NK-92 (cell line): ENCODE measurements around the gene C1orf50.
"Not testable (repeated sequence)": the region's sequence is repeated elsewhere in the genome, so short reads cannot be mapped to it uniquely, and the experiment has no call there.

Experiments used
- DNase-seq: peaks from one replicate; lab custom pipeline; 2025; ENCODE audit not compliant: unreplicated experiment; lab: John Stamatoyannopoulos, UW

The C1orf50 gene

DNA sequence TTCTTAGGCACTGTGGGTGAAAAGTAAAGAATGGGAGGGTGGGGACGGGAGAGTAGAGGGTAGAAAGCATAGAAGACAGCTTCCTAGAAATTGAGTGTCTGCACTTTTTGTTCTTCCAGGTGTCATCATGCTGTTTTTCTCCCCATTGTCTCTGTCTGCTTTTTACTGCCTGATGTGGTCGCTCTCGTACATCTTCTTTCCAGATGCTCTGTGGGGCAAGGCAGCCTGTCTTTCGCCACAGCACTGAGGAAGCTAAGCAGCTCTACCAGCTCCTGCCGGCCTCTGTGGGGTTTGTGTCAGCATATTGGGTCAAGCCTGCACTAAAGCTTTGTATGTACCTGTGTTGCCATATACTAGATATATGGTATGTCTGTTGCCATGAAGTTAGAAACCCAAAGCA, 30.9 kb downstream of the C1orf50 start:
- no peak for DNase-seq

DNA sequence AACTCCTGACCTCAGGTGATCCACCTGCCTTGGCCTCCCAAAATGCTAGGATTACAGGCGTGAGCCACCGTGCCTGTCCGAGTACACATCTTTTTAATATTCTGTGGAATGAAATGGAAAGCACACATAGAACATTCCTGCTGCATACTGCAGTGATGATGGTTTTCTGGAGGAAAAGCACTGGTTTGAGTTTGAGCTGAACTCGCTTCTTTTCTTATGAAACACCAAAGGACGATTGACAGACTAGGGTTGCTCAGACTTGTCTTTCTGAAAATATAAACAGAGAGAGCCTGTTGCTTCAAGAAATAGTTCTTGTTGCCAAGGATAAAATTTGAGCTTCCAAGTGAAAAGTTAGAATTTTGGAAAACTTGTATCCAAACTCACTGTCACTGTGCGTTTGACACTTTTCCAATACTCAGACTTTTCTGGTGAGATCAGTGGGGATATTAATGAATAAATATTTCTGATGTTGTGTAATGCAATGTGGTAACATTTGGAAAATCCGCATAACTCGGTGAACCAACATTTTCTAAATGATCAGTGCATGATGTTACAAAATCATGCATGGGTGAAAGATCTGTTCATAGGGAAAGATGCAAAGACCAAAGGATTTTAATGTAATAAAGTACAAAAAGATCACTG, 34.9 kb downstream of the C1orf50 start:
- no peak for DNase-seq

DNA sequence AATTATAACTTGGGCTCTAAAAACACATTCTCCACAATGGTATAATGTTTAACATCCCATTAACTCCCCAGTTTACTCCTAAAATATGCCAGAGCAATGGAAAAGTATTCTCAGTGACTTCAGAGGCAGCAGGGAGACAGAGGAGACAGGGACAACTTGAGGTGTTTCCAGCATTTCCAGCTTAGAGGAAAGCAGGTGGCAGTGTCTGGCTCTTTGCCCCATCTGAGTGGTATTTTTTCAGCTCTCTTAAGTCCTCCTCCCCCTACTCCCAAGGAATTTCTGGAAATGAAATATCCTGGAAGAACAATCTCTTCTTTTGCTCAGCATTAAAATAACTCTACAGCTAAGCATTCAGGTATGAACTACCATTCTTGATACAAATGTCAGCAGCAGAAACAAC, 39.1 kb downstream of the C1orf50 start:
- no peak for DNase-seq

DNA sequence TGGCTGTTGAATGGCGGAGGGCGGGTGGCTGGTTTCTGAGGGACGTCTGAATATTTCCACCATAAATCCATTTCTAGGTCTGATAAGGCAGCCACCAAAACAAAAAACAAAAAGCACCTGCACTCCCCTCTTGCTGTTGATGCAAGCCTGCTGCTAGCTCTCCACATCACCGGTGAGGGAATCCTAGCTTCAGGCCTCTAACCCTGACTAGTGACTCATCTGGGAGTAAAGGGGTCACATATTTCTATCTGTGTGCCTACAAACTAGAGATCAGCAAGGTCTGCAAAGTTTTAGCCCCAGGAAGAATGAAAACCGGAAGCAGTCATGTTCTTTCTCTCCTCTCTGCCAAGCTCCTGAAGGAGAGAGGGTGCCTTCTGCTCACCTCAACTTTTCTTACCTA, 39.5 kb downstream of the C1orf50 start:
- DNase-seq: no peak

DNA sequence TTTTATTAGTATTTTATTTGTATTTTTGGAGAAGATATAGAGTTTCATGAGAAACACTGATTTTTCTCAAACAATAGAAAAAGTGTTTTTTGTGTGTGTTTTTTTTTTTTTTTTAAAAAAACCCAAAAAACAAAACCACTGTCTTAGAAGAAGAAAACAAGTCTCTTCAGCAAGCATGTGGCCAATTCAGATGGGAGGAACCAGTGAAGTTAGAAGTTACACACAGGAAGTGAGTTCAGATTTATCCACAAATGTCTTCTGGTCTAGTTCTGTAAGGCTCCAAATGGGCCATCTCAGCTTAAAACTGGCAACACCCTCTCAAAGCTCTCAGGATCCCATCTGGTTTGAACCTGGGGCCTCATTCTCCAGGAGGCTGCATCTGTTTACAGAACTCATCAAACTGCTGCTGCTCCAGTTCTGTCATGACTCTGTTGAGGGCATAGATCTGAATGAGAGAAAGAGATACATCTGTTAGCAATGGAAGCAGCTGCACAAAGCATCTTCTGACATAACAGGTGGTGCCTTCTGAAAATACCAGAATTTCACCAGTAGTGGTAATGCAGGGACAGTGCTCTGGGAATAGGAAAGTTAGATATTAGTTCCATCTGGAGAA, 40.1 kb downstream of the C1orf50 start:
- DNase-seq: no peak

DNA sequence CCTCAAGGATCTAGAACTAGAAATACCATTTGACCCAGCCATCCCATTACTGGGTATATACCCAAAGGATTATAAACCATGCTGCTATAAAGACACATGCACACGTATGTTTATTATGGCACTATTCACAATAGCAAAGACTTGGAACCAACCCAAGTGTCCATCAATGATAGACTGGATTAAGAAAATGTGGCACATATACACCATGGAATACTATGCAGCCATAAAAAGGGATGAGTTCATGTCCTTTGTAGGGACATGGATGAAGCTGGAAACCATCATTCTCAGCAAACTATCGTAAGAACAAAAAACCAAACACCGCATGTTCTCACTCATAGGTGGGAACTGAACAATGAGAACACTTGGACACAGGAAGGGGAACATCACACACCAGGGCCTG, 47.8 kb downstream of the C1orf50 start:
- not testable (repeated sequence) for DNase-seq

DNA sequence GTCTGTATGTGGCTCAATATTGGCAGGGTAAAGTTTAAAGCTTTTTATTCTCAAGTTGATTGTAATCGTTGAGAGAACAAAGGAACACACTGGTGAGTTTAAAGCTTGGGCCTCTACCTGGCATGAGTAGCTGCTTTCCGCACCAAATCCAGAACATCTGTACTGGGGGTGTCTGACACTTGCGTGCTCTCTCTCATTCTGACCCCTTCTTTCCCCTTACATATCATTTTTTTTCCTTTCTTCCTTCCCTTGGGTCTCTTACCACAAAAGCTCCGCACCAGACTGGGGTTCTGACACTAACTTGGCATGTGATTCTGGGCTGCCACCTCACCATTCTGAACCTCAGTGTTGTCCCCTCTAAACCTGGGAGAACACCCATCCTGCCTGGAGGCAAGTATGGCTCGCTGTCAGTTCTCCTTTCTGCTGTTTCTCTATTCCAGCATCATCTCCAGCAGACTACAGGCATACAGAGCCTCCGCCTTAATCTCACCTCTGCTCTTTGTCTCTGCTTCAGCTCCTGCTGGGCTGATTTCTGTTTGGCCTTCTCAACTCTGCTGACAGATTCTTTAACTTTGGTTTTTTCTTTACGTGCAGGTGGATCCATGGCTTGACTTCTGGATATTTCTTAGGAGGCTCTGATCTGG, 49.0 kb downstream of the C1orf50 start:
- DNase-seq: no peak

DNA sequence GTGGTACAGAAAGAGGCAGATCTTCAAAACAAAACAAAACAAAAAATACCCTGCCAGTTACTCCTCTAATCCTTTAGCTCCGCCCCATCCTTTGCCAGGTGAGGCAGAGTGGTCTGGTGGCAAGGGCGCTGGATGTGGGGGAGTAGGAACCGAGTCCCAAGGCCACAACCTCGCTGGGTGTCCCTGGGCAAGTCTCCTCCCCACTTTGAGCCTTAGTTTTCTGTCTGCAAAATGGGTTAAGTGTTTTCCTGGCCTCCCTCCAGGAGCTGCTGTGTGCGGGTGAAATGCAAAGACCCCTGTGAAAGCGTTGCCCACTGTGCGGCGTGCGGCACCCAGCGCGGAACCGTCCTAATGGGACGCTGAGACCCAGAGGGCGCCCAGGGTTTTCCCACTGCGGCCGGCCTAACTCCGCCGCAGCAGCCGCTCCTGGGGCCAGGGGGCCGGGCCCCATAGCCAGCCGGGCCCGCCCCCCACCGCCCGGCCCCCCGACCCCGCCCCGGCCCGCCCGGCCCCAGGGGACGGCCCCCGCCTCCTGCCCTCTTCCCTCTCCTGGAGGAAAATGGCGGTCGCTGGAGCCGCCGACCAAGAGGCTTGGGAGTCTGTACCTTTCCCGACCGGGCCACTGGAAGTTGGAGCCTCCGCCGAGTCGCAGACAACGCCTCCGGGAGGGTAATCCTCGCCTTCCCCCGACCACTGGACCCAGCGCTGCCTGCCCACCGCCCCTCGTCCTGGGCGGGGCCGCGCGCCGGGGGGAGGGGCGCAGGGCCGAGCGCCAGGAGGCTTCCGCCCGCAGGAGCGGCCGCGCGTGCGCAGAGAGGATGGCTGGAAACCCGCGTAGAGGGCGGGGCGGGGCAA, 49.8 kb downstream of the C1orf50 start, which contains the start of the genes ERMAP and SVBP:
Gene ERMAP, plus strand, starts transcription at position 538 of the 855 bp plus-strand sequence. CDS start 13,327 bp downstream, outside the sequence.
Gene SVBP, minus strand, starts transcription at position 813 of the 855 bp plus-strand sequence. CDS start 853 bp downstream, outside the sequence.
- DNase-seq: peak; percentile 48

DNA sequence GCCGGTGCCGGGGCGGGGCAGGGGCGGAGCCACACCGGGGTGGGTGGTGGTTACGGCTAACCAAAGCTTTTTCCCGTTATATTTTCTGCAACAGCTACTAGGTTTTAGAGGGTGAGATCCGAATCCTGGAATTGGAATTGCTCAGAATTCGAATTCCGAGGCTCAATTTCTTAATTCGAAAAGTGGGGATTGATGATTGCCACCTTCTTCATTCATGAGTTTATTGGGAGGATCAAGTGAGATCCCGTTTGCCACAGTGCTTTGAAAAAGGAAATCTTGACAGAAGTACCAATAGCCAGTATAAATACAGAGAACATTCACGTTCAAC, 50.4 kb downstream of the C1orf50 start:
- DNase-seq: no peak

DNA sequence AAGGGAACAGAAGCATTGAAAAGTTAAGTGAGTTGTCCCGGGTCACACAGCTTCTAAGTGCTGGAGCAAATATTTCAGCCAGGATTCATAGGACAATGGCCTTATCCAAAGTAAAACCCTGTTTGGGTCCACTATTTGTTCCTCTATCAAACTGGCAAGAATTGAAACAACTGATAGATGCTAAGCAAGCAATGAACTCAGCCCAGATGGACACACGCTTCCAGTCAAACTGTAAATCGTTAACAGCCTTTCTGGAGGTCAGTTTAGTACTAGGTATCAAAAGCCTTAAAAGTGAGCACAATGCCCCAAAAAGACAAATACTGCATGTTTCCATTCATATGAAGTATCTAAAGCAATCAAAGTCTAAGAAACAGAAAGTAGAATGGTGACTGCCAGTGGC, 50.9 kb downstream of the C1orf50 start:
- DNase-seq: no peak

DNA sequence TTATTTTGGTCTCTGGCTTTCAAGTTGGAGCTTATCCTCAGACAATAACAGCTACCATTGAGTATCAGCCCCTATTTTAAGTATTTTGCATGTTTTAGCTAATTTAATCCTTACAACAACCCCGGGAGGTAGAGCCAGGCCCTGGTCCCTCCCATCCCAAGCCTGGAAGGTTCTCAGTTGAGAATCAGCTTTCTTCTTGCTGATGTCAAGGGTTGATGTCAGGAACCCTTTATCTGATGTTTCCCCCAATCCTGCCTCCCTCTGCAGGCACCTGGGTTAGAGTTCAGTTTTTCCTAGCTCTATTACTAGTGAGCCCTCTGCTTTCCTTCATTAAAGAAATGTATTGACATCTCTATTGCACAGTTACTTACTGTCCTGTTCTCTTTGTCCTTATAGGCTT, 53.8 kb downstream of the C1orf50 start:
- no peak for DNase-seq

DNA sequence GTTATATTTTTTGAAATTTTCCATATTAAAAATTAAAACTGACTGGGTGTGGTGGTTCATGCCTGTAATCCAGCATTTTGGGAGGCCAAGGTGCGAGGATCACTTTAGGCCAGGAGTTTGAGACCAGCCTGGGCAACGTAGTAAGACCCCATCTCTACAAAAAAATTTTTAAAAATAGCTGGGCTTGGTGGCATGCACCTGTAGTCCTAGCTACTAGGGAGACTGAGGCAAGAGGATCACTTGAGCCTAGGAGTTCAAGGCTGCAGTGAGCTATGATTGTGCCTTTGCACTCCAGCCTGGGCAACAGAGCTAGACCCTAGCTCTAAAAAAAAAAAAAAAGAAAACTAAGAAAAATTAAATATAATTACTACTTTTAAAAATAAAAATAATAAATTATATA, 54.6 kb downstream of the C1orf50 start:
- no peak for DNase-seq

DNA sequence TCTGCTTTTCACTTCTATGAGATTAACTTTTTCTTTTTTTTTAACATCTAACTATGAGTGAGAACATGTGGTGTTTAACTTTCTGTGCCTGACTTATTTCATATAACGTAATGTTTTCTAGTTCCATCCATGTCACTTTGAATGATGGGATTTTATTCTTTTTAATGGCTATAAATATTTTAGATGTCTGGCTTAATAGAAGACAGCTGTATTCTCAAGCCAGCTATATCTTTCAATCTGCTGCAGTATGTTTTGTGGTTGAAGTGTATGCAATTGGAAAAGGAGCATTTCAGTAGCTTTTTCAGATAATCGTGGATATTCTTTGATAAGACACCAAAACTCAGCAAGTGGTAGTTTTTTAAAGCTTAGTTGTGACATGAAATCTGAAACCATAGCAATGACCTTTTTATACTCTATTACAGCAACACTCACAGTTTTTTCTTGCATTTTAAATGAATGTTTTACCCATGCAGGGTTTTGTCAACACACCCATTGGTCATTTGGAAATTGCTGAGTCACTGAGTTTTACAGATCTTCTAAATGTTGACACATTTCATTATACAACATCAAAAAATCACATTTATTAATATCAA, 55.8 kb downstream of the C1orf50 start:
- no peak for DNase-seq

DNA sequence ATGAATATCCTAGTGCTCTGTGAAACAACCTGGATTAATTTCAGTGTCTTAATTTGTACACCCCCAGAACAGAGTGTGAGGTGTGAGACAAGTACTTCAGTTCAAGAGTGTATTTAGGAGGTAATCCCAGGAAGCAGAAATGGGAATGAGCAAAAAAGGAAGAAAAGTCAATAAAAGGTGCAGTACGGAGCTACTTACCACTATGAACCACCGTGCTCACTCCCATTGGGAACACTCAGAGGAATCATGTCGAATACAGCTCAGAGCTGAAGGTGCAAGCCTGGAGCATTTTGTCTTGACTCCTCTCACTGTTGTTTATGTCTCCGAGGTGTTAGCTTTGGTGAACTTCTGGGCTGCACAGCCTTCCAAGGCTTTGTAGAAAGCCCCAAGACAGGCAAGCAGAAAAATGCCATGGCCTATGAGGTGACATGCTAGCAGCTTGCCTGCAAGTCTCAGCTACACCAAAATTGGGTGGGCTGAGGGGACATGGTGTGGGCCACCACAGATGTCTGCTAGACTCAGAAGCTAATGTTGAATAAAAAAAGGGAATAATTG, 57.5 kb downstream of the C1orf50 start:
- DNase-seq: no peak

DNA sequence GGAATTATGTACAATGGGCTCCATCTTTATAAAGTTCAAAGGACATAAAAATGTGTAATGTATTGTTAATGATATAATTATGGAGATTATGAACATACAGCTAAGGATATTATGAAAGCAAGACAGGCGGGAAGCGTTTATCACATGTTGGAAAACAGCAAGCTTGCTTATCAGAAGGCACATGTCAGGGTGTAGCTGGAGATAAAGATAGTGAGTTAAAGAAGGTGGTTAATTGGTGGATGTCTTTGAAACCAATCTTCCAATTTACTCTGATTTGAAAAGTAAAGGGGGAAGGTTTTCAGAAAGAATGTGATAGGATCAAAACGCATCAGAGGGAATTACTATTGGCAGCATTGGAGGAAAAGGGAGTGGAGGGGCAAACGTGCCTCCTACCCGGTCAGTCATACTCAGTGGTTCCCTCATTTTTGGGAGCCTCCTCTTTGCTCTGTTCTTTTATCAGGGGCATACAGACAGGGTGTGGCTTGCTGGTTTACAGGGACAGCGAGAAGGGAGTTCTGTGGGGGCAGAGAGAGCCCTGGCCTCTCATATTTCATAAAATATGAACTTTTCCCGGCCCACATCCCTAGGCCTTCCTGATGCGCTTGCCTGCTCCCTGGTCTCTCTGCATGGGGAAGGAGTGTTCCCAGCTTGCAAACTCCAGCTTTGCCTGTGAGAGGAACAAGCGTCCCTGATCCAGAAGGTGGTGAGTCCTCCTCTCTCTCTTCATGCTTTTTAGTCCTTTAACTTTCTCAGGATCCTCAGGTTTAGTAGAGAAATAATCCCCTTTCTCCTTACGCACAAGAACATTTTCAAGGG, 58.2 kb downstream of the C1orf50 start:
- DNase-seq: no peak
